HG02678 (cell line): ENCODE results near the gene MEST.
"Not testable (repeated sequence)": the region's sequence is repeated elsewhere in the genome, so short reads cannot be mapped to it uniquely, and the experiment has no call there.

Source experiments
- ATAC-seq: cut with Tn5 transposase; IDR thresholded peaks from one replicate; pipeline ENCODE4 v1.9.1; 2021; ENCODE audit warnings: mild to moderate bottlenecking, moderate library complexity; ENCODE audit not compliant: unreplicated experiment

Gene MEST

GRCh38 chr7:130521258-130521951 is 29.5 kb downstream of the MEST start:
- no peak for ATAC-seq

GRCh38 chr7:130523519-130524125 is 31.7 kb downstream of the MEST start:
- not testable (repeated sequence) for ATAC-seq

DNA sequence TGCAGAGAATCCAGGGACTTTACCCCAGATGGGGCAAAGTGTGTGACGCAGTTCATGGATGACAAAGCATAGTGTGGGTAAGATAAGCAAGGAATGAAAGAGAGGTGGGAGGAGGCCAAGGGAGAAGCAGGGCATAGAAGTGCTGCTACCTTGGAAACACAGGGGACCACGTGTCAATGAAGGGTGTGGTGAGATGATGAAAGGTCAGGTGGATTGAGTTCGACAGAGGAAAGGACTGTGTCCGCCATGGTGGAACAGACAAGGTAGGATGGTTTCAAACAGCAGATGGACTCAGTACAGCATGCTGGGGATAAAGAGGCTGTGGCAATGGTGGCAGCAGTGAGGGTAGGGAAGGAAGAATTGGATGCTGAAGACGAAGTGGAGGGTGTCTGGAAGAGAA is 32.7 kb downstream of the MEST start:
- no peak for ATAC-seq

DNA sequence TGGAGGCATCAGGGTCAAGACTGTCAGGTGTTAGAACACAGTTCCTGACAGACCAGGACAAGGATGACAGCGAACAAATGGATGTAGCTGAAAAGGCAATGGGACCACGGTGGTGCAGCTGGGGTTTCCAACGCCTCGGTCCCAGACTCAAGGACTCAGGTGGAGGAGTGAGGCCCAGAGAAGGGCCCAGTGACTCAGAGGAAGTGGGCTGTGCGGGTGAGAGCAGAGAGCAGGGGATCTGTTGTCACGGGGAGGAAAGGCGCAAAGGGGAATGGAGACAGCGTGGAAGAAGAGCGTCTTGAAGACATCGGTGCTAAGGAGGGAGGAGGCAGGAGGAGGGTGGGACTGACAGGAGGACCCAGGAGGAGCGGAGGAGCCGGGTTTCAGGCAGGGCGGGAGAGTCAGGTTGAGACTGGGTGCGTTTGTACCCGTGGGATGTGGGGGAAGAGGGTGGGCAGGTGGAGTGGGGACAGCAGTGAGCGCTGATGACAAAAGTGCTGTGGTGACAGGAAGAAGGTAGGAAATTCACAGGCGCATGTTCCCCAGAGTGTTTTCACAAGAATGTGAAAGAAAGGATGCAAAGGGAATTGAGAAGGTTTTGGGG is 36.0 kb downstream of the MEST start:
- ATAC-seq = not testable (repeated sequence)

DNA sequence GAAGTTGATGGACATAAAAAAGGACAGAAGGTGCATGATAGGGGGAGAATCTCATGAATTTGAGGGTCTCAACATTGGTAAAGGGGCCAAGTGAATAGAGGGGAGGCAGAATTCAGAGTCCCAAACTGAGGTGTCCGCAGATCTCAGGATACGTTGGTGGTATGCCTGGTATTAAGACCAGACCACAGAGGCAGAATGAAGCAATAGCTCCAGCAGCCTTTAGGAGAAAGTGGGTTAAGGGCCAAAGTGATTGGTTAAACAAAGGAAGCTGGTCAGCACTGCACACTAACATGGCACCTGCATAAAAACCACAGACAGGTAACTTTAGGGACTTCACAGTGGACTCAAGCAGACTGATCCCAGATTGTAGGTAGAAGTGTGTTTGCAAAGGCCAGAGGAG is 37.5 kb downstream of the MEST start:
- ATAC-seq = no peak

- not testable (repeated sequence) for ATAC-seq
These were observed 46.0 kb downstream of the MEST start for GRCh38 chr7:130537894-130538293.

DNA sequence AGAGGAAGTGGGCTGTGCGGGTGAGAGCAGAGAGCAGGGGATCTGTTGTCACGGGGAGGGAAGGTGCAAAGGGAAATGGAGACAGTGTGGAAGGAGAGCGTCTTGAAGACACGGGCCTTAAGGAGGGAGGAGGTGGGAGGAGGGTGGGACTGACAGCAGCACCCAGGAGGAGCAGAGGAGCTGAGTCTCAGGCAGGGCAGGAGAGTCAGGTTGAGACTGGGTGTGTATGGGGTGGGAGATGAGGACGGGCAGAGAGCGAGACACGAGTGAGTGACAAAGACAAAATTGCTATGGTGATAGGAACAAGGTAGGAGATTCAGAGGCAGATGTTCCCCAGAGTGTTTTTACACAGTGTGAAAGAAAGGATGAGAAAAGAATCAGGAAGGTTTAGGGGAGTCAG is 49.4 kb downstream of the MEST start:
- not testable (repeated sequence) for ATAC-seq

DNA sequence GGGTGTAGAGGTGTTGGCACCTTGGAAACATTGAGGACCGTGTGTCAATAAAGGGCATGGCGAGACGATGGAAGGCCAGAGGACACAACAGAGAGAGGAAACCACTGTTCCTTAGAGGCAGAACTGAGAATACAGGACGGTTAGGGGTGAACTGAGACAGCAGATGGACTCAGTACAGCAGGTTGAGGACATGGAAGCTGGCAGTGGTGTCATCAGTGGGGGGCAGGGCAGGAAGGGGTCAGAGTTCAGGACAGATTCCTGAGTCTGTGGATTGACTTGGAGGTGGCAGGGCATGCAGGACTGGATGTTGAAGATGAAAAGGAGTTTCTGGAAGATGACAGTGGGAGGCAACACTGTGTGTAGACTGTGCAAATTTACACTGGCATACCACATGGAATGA is 50.4 kb downstream of the MEST start:
- not testable (repeated sequence) for ATAC-seq

DNA sequence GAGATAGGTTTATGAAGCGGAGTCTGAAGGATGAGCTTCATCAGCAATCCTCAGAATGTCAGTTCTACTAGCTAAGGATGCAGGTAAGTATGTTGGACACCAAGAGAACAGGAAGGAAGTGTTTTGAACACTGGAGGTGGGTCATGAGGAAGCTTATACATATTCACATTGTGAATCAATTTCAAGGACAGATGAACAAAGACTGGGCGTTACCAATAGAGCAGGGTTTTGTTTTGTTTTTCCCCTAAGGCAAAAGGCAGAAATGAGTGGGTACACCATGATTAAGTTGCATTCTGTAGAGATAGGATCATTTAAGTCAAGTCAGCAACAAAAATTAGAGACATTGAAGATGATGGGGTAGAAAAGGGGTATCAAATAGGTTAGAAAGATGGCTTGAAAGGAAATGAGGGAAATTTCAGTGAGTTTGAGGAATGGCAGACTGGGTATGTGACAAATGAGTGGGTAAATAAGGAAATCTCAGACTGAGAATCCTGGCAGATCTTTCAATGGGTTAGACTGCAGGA is 51.7 kb downstream of the MEST start:
- ATAC-seq = no peak

DNA sequence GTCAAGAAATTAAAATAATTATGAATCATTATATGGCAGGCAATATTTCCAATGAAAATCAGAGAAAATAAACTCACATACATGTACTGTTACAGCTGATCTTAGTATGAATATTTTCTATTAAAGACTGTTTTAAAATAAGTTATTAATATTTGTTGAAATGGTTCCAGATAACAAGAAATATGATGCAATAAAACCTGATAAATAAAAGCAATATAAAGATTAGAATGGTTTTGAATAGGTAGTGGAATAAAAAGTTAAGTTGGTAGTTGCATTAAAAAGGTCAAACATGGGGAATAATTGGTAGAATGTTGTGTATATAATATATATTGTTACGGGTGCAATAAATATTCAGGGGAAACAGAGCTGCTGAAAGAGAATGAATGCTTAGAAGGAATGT is 52.5 kb downstream of the MEST start:
- ATAC-seq = no peak

GRCh38 chr7:130553398-130554029 is 61.6 kb downstream of the MEST start:
- ATAC-seq = no peak

DNA sequence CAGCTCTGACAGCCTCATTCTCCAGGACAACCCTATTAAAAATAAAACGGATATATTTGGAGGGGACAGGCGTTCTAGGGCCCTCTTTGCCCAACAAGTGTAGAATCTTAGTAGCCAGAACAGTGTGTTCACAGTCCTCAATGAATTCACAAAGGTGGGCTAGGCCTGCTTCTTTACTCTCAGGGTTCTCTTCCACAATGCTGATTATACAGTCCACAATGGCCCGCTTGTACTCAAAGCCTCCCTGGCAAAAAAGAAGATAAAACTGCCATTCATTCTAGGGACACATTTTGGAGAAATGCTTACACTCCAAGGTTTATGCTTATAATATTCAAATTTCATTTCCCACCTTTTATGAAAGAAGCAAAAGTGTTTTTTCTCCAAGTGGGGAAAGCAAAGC is 62.6 kb downstream of the MEST start:
- ATAC-seq = no peak
